ENCODE results near the gene ACO1.

The ACO1 gene

DNA sequence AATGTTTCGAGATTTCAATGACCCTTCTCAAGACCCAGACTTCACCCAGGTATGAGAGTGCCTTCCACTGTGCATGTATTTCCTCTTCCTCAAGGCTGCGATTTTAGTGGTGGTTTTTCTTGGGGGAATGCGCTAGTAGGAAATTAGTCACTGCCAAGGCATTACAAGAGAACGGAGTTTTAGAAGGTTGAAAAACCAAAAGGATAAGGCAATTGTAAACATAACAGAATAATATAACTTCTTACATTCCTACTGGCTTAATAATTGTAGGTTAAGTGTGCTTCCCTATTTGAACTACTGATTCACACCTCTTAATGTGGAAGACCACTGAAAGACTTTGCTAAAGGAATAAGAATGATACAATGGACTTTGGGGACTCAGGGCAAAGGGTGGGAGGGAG lies 38.9 kb downstream of the ACO1 start:
- no peak for FAIRE-seq

DNA sequence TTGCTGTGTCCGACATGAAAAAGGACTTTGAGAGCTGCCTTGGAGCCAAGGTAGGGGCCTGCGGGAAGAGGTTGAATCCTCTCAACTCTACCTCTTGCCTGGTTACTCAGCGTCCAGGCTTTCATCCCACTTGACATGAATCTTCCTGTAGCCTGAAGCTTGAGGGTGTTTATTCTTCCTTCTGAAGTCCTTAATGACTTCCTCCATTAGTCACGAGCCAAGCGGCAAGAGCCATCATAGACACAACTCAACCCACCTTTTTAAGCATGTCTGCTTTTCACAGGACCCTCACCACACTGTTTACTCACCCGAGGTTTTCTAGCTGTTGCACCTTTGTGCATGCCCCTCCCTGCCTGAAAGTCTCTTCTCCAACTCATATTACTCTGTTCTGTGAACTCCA lies 40.2 kb downstream of the ACO1 start:
- FAIRE-seq, result no peak

- FAIRE-seq, result no peak
These were observed 42.0 kb downstream of the ACO1 start for GRCh38 chr9:32426278-32426939.

DNA sequence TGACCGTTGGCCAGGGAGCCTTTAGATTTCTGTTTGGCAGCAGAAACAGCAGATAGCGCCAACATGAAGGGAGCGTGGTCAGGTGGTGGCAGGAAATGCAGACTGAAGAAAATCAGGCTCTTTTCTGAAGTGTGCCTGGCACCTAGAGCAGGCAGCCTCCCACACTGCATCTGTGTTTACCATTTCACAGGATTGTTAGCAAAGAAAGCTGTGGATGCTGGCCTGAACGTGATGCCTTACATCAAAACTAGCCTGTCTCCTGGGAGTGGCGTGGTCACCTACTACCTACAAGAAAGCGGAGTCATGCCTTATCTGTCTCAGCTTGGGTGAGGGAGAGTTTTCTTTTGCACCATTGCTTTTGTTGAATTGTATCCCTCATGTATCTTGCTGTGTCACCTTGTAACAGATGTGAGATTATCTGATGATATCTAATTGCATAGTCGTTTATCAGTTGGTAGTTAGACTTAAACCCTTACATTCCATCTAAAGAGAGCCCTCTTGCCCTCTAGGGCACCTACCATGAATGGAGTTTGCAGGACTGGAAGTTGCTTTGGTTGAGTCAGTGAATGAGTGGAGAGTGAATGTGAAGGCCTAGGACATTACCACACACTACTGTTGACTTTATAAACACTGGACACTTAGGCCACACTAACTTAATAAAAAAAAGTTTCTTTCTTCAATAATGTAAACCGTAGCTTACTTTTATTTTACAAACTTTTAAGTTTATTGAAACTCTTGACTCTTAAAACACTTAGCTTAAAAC lies 42.8 kb downstream of the ACO1 start:
- FAIRE-seq, result no peak

DNA sequence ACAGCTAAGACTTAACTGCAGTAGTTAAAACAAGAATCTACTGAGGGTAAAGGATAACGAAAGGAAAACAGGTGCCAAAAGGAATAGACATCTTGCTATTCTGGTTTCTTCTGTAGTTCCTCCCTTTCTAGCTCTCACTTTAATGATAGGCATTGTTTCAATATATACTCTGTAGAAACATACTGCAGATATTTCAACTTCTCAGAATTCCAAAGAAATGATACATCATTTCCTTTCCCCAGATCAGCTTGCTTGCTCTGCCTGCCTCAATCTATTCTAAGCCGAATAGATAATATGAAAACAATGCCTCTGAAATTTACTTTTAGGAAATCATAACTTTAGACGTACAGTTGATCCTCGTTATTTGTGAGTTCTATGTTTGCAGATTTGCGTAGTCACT lies 46.3 kb downstream of the ACO1 start:
- no peak for FAIRE-seq

DNA sequence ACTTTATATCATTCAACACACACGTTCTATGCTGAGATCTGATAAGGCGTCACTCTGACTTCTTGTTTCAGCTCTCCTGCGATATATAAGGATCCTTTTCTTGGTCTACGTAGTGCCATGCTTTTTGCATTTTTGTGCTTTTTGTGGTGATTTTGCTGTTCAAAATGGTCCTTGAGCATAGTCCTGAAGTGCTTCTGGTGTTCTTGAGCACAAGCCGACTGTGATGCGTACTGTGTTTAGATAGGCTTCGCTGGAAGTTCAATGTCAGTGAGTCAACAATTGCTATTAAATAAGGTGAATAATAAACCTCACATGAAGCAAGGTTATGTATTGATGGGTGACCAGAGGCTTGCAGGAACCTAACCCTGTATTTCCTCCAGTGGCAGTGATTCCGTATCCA lies 46.8 kb downstream of the ACO1 start:
- FAIRE-seq, result no peak

GRCh38 chr9:32431940-32432555 lies 47.6 kb downstream of the ACO1 start:
- no peak for FAIRE-seq

- no peak for FAIRE-seq
These were observed 50.4 kb downstream of the ACO1 start for GRCh38 chr9:32434892-32435291.

DNA sequence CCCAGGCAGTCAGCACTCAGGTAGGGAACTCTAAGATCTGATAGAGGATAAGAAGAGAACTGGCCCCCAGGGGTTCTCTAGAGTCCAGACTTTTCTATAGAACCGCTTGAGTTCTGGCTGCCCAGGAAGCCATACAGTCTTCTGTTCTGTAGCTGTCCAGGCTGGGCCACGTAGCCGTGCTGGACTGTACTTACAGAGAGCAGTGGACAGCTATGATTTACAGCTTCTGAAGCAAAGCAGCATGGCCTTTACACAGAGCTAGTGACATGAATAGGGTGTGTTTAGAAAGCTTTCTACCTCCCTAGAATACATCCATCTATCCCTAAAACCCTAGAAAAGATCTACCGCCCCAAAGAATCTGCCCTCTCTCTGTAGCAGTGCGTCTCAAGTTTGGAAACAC lies 57.2 kb downstream of the ACO1 start:
- FAIRE-seq, result no peak

DNA sequence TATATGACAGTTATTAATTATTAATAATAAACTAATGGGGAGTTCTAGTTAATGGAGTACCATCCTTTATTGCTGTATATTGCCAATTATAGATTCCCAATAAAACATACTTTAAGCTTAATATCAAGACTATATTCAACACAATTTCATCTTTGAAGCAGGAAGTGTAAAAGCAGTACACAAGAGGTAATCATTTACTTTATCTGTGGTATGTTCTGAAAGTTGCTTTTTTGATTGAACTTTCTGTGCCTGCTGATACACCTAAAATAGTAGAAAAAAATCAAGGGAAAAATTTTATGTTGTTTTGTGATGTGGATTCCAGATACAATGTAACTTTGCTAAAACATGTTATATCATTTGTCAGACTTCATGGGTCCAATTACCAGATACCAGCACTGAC lies 58.0 kb downstream of the ACO1 start:
- FAIRE-seq, result no peak

DNA sequence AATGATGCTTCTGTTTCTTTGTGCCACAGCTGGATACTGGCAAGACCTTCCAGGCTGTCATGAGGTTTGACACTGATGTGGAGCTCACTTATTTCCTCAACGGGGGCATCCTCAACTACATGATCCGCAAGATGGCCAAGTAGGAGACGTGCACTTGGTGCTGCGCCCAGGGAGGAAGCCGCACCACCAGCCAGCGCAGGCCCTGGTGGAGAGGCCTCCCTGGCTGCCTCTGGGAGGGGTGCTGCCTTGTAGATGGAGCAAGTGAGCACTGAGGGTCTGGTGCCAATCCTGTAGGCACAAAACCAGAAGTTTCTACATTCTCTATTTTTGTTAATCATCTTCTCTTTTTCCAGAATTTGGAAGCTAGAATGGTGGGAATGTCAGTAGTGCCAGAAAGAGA lies 65.5 kb downstream of the ACO1 start:
- FAIRE-seq, result no peak

- no peak for FAIRE-seq
These were observed 69.8 kb downstream of the ACO1 start for GRCh38 chr9:32454280-32454679.

GRCh38 chr9:32455738-32456137 lies 71.3 kb downstream of the ACO1 start:
- no peak for FAIRE-seq

DNA sequence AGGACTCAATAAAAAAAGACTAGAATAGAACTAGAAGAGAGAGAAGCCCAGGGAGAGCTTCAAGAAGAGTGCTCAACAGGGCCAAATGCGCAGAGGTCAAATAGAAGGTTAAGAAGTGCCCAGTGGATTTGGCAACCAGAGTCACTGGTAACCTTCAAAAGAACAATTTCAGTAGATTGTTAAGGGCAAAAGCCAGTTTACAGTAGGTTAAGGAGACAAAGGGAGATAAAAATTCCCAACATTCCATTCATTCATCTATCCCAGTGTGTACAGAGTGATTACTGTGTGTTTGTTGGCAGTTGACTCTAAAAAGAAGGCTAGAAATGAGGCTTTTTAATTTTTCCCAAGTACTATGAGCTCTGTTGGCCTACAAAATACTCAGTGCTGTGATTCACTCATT lies 72.1 kb downstream of the ACO1 start:
- no peak for FAIRE-seq

DNA sequence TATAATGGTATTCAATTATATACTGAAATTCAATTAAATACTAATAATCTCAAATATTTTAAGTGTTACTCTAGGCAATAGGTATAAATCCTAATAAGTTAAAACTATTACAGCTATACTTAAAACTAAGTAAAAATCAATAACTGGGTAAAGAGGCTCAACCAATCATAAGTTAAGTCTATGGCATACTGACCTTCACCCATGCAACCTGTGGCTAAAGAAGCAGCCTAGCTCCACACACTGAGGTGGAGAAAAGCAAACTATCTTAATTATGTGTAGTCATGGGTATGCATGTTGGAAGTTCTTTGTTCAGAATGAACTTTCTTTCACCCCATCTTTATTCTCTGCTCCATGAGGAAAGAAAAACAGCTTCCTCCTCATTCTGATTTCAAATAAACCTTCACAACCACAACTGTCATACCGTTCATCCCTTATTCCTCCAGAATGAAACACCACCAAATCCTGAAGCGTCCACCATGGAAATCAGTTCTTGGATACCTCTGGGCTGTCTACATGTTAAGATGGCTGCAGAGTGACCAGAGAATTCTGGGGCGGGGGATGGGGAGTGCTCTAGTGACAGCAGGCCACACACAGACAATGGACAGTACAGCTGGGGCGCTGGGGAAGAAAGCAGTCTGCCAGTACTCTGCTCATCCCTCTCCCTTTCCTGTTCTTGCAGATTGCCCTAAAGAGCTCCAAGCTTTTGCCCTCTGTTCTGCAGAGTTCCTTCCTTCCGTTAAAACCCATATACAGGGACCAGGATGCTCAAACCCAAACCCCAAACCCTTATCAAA lies 79.3 kb downstream of the ACO1 start:
- FAIRE-seq, result no peak

DNA sequence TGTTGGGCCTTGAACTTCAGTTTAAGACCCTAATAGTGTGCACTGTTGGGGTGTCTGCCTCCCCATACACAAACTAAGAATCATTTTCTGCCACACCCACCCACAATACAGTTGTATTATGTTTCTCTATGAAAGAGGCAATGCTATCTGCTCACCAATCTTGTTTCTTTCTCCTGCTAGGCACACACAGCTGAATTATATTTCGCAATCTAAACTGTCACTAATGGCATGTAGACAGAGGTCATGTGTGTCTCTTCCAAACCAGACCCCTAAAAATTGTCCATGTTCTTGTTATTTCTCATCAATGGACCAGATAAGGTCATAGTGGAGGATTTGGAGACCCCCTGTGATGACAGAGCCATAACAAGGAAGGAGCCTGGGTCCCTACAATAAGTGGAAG lies 84.3 kb downstream of the ACO1 start:
- no peak for FAIRE-seq

DNA sequence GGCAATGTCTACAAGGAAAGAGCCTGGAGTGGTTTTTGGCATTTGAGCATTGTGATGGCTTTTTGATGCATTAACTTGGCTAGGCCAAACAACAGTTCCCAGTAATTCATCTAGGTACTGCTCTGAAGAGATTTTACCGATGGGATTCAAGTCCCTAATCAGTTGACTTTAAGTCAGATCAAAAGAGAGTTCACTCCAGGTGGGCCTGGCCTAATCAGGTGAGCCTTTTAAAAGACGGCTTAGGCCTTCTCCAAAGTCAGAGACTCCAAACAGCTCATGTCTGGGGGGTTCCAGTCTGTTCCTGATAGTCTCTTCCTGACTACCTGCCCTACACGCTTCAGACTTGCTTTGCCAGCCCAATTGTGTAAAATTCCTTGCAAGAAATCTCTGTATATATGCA lies 87.9 kb downstream of the ACO1 start:
- FAIRE-seq, result no peak

DNA sequence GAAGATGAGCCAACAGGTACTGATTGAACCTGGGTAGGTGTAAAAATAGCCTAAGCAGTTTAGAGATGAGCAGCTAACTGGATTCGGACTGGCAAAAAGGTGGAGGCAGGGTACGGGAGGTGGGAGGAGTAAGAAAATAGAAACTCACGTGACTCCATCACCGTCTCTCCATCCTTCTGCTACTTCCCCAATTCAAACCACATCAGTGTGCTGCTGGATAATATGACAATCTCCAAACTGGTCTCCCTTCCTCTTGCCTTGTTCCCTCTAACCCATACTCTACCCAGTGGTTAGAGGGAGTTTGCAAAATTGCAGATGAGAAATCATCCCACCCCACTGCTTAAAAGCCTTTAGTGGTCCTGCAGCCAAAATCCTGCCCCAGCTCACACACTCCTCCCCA lies 98.9 kb downstream of the ACO1 start:
- no peak for FAIRE-seq

GRCh38 chr9:32486839-32487562 lies 102.6 kb downstream of the ACO1 start:
- FAIRE-seq, result no peak

DNA sequence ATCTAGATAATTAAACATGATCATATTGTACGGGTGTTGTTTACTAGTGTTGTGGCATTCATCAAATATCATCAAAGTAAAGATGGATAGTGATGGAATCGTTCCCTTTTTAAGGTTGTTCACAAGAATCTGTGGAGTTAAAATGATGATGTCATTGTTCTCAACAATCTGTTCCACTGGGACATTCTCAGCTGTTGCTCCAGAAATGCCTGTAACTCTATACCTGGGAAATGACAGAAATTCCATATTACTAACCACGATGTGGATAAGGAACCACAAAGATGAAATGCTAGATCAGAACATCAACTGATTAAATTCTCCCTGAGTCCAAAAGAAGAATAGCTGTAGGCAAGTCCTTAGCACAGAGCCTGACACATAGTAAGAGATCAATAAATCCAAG lies 103.5 kb downstream of the ACO1 start:
- no peak for FAIRE-seq

GRCh38 chr9:32490601-32491000 lies 106.2 kb downstream of the ACO1 start:
- no peak for FAIRE-seq

GRCh38 chr9:32497921-32498320 lies 113.5 kb downstream of the ACO1 start:
- no peak for FAIRE-seq

- FAIRE-seq, result no peak
These were observed 116.3 kb downstream of the ACO1 start for GRCh38 chr9:32500768-32501167.
